Ishikawa (cell line): ENCODE results near the gene DPM1.

ENCODE experiments used
- CEBPB ChIP-seq: IDR thresholded peaks from 2 replicates; pipeline ENCODE4 v1.6.1; 2012
- CREB1 ChIP-seq: IDR thresholded peaks from 2 replicates; pipeline ENCODE4 v1.6.1; 2012; ENCODE audit warnings: low read depth
- EGR1 ChIP-seq: IDR thresholded peaks from 2 replicates; pipeline ENCODE4 v1.6.1; 2012
- EP300 ChIP-seq: IDR thresholded peaks from 2 replicates; pipeline ENCODE4 v1.6.1; 2012; ENCODE audit warnings: borderline replicate concordance
- FOXM1 ChIP-seq: IDR thresholded peaks from 2 replicates; pipeline ENCODE4 v1.6.1; 2012; ENCODE audit warnings: low read depth, borderline replicate concordance
- MAX ChIP-seq: IDR thresholded peaks from 2 replicates; pipeline ENCODE4 v1.6.1; 2012
- NFIC ChIP-seq: IDR thresholded peaks from 2 replicates; pipeline ENCODE4 v1.6.1; 2012
- RAD21 ChIP-seq: IDR thresholded peaks from 2 replicates; pipeline ENCODE4 v1.6.1; 2012; ENCODE audit warnings: low read depth
- TAF1 ChIP-seq: IDR thresholded peaks from 2 replicates; pipeline ENCODE4 v1.6.1; 2012; ENCODE audit warnings: low read depth, mild to moderate bottlenecking
- TCF12 ChIP-seq: IDR thresholded peaks from 2 replicates; pipeline ENCODE4 v1.6.1; 2012; ENCODE audit warnings: low read depth
- TEAD4 ChIP-seq: IDR thresholded peaks from 2 replicates; pipeline ENCODE4 v1.6.1; 2012
- YY1 ChIP-seq: IDR thresholded peaks from 2 replicates; pipeline ENCODE4 v1.6.1; 2012; ENCODE audit warnings: low read depth
- ZBTB7A ChIP-seq: IDR thresholded peaks from 2 replicates; pipeline ENCODE4 v1.6.1; 2012; ENCODE audit warnings: low read depth
- TF ChIP-seq, protein P1 (sequence below): IDR thresholded peaks from 2 replicates; pipeline ENCODE4 v1.6.1; 2012
- TF ChIP-seq, protein P2 (sequence below): IDR thresholded peaks from 2 replicates; pipeline ENCODE4 v1.6.1; 2012; ENCODE audit warnings: low read depth, mild to moderate bottlenecking

The DPM1 gene

GRCh38 chr20:50895111-50895830 is 63.1 kb downstream of the DPM1 start:
- TF ChIP-seq MAX = no peak
- TF ChIP-seq ZBTB7A = no peak
- TF ChIP-seq, protein P1, sequence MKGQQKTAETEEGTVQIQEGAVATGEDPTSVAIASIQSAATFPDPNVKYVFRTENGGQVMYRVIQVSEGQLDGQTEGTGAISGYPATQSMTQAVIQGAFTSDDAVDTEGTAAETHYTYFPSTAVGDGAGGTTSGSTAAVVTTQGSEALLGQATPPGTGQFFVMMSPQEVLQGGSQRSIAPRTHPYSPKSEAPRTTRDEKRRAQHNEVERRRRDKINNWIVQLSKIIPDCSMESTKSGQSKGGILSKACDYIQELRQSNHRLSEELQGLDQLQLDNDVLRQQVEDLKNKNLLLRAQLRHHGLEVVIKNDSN = no peak
- TF ChIP-seq NFIC = no peak
- TF ChIP-seq TCF12 = no peak
- no peak for TF ChIP-seq EGR1
- TF ChIP-seq TAF1 = no peak
- TF ChIP-seq CEBPB = no peak
- TF ChIP-seq, protein P2, sequence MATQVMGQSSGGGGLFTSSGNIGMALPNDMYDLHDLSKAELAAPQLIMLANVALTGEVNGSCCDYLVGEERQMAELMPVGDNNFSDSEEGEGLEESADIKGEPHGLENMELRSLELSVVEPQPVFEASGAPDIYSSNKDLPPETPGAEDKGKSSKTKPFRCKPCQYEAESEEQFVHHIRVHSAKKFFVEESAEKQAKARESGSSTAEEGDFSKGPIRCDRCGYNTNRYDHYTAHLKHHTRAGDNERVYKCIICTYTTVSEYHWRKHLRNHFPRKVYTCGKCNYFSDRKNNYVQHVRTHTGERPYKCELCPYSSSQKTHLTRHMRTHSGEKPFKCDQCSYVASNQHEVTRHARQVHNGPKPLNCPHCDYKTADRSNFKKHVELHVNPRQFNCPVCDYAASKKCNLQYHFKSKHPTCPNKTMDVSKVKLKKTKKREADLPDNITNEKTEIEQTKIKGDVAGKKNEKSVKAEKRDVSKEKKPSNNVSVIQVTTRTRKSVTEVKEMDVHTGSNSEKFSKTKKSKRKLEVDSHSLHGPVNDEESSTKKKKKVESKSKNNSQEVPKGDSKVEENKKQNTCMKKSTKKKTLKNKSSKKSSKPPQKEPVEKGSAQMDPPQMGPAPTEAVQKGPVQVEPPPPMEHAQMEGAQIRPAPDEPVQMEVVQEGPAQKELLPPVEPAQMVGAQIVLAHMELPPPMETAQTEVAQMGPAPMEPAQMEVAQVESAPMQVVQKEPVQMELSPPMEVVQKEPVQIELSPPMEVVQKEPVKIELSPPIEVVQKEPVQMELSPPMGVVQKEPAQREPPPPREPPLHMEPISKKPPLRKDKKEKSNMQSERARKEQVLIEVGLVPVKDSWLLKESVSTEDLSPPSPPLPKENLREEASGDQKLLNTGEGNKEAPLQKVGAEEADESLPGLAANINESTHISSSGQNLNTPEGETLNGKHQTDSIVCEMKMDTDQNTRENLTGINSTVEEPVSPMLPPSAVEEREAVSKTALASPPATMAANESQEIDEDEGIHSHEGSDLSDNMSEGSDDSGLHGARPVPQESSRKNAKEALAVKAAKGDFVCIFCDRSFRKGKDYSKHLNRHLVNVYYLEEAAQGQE = no peak
- no peak for TF ChIP-seq EP300
- TF ChIP-seq CREB1 = no peak
- TF ChIP-seq RAD21 = no peak
- TF ChIP-seq FOXM1 = no peak
- no peak for TF ChIP-seq TEAD4
- no peak for TF ChIP-seq YY1

GRCh38 chr20:50893620-50894019 is 64.7 kb downstream of the DPM1 start:
- TF ChIP-seq, protein P1 = no peak
- TF ChIP-seq NFIC (no peak), CREB1 (no peak)

DNA sequence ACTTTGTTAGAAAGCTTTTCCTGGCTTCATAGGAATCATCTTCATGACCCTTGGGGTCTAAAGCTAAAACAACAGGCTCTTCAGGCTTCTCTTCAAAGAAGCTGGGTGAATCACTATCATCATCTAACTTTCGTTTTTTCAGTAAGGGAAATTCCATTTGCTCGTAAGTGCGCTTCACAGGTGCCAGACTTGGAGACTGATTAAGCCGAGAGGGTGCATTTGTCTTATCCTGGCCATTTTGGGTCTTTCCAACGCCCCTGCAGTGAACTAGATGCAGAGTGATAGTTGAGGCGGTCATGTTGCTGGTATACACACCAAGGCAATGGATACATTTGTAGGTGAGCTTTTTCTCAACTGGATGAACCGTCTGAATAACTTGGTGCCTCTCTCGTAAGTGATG is 65.9 kb downstream of the DPM1 start:
- no peak for TF ChIP-seq EGR1
- no peak for TF ChIP-seq CREB1
- TF ChIP-seq RAD21 = no peak
- no peak for TF ChIP-seq FOXM1
- no peak for TF ChIP-seq TCF12
- TF ChIP-seq MAX = no peak
- TF ChIP-seq YY1 = no peak
- TF ChIP-seq TAF1 = no peak
- TF ChIP-seq, protein P1 = no peak
- TF ChIP-seq TEAD4 = no peak
- TF ChIP-seq ZBTB7A = no peak
- no peak for TF ChIP-seq CEBPB
- TF ChIP-seq, protein P2 = no peak
- no peak for TF ChIP-seq EP300
- TF ChIP-seq NFIC = no peak

- TF ChIP-seq ZBTB7A (no peak), TCF12 (no peak), EGR1 (no peak), TEAD4 (no peak), YY1 (no peak), FOXM1 (no peak), CEBPB (no peak), TAF1 (no peak), CREB1 (no peak), NFIC (no peak), MAX (no peak), RAD21 (no peak), EP300 (no peak)
- TF ChIP-seq, protein P1 = no peak
- TF ChIP-seq, protein P2 = no peak
Measured at GRCh38 chr20:50891138-50891537, 67.2 kb downstream of the DPM1 start.
